Stimulated activated naive CD8-positive, alpha-beta T cell treated with anti-CD3 and anti-CD28 coated beads, Interleukin-15, Interleukin-2, amounts not matched to agents 100 U/mL and 50 U/mL, for 24 hours (primary cell): ENCODE data around the gene SLC26A11.

Experiments
- ATAC-seq: fragments of 150-1000 bp; cut with Tn5 transposase; one replicate; pipeline ENCODE4 v1.10.0; 2021
- DNase-seq: peaks from one replicate; pipeline ENCODE4 v3.0.0; 2021

SLC26A11 gene

DNA sequence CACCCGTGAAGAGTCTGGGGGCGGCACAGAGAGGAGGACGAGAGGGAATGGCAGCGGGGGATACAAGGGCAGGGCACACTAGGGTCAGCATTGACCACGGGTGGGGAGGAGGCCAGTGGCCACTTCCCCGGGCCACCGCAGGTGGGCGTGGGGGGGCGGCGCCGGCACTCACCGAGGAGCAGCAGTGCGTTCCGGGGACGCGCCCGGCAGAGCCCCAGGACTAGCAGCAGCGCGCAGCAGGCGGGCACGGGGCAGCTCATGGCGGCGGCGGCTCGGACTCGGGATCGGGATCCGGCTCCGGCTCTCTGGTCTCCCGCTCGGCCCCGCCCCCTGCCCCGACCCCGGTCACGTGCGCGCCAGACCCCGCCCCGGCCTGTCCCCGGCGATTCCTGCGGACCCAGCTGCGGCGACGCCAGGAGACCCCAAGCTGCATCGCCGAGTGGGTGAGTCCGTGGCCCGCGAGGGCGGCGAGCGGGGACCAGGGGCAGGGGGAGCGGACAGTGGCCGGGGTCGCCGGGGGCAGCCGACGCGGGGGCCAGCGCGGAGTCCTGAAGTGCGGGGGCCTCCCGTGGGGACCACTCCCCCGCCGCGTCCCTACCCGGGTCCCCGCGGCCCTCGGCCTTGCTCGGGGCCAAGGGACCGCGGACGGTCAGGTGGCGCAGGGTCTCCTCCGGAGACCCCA lies at the start of gene SLC26A11, which contains the start of gene SGSH:
SLC26A11 (plus strand) TSS at position 374 of the 682 bp plus-strand sequence. CDS start 1,134 bp downstream, outside the sequence.
SGSH (minus strand) TSS at position 280 of the 682 bp plus-strand sequence; CDS start at position 260, 20 bp downstream.
- peak; percentile 79 for DNase-seq
- ATAC-seq, result peak; percentile 34

DNA sequence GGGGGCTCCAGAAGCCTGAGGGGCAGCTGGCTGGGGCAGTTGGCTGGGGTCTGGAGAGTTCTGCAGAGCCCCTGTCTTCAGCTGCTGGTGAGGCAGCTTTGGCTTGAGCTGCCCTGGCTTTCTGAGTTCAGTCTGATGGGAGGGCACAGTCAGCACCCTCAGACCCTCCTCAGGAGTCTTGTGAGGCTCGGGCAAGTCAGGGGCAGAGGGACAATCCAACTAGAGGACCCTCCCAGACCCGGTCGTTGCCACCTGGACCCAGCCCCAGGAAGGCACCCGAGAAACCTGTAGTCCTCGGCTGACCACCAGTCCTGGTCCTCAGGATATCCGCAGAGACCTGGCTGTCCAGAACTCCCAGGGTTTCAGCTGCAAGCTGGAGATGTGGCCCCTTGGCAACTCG lies 48.5 kb upstream of the SLC26A11 start:
- no peak for DNase-seq
- ATAC-seq, result no peak

DNA sequence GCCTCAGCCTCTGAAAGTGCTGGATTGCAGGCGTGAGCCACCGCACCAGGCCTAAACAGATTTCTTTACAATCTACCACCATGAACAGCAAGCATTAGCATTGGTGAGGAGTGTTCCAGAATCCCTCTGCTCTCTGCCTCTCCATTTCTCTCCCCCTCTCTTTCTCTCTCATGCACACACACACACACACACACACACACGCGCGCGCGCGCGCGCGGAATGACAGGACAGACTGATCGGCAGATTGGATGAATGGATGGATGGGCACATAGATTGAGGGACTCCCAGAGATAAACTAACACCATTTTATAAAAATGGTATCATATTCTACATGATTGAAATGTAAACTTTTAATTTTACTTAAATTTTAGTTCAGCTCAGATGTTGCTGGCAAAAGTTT lies 47.1 kb upstream of the SLC26A11 start:
- DNase-seq (no peak), ATAC-seq (no peak)

DNA sequence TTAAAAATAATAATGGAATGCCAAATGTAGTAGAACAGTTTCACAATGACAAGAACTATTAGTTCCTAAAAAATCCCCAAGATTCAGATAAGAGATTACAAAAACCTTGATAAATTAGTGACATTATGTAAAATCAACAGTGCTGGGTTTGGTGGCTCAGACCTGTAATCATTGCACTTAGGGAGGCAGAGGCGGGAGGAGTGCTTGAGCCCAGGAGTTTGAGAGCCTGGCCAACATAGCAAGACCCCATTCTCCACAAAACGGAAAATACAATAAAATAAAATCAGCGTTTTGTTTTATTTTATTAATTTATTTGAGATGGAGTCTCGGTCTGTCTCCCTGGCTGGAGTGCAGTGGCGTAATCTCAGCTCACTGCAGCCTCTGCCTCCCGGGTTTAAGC lies 46.3 kb upstream of the SLC26A11 start:
- no peak for DNase-seq
- ATAC-seq, result no peak

- DNase-seq (no peak), ATAC-seq (no peak)
Measured at GRCh38 chr17:80176757-80177156, 43.5 kb upstream of the SLC26A11 start.

DNA sequence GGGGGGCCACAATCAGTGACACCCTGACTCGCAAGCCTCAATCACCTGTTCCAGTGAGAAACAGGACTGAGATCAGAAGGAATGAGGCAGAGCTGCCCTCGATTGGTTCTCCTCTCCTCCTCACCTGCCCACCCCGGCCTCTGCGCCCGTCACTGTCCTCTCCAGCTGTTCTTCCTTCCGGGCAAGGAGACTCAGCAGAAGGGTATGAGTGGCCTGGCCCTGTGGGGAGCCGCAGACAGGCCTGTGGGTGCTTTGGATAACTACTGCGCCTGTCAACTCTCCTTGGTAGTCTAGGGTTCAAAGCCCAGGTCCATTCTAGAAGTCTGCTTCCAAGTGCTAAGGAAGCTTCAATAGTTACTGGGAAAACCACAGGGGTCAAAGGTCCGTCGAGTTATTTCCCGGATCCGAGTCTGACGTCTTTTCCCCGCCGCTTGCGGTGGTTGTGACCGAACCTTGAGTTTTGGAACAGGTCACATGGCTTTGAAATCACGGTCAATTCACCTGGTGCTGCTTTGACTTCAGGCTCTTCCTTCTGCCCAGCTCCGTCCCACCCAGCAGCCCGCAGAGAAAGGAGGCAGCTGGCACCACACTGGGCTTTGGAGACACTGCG lies 42.1 kb upstream of the SLC26A11 start:
- ATAC-seq (no peak), DNase-seq (no peak)

DNA sequence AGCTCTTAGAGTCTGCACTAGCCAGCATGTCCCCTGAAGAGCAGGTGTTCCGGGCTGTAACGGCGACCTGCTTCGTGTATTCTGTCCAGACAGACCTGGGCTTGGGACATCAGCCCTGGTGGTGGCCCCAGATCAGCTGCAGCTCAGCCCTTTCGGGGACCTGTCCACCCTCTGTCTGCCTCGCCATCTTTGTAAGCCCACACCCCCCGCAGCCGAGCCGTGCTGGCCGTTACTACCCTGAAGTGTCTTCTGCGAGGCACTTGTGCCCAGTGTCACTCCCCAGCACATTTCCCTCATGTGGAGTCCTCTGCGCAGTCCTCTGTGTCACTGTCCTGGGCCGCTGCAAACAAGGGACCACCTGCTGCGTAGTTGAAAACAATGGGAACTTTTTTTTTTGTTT lies 40.0 kb upstream of the SLC26A11 start:
- ATAC-seq (no peak), DNase-seq (no peak)

DNA sequence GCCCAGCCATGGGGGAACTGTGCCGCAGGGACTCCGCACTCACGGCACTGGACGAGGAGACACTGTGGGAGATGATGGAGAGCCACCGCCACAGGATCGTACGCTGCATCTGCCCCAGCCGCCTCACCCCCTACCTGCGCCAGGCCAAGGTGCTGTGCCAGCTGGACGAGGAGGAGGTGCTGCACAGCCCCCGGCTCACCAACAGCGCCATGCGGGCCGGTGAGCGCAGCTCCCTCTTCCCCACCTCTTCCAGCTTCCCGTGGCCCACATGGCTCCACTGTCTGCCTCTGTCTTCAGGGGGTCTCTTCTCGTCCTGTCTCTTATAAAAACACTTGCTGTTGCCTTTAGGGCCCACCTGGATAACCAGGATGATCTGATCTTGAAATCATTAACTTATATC lies 38.8 kb upstream of the SLC26A11 start:
- ATAC-seq (no peak), DNase-seq (no peak)

DNA sequence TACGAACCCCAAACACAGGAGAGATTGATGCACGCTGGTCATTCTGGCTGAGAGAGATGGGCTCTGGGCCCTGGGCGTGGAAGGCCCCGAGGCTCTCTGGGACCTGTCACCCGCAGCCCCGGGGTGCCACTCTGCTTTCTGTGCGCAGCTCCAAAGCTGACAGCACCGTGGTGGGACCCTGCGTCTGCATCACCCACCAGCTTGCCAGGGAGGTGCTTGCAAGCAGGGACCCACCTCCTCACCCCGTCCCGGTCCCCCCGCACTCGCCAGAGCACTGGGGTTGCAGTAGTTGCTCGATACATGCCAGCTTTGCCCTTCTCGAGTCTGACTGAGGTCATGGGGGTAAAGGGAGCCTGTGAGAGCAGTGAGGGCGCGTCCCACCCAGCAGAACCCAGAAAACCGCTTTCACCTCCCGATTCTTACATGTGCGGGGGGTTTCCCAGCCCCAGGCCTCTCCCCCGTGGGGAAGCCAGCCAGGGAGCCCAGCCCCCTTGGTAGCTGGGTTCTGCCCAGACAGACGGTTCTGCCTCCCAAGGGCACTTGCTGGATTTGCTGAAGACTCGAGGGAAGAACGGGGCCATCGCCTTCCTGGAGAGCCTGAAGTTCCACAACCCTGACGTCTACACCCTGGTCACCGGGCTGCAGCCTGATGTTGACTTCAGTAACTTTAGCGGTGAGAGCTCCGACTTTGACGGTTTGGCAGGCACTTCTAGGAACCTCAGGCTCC lies 37.9 kb upstream of the SLC26A11 start:
- ATAC-seq (no peak), DNase-seq (no peak)

- ATAC-seq, result no peak
- DNase-seq, result no peak
Measured at GRCh38 chr17:80182845-80183223, 37.4 kb upstream of the SLC26A11 start.

DNA sequence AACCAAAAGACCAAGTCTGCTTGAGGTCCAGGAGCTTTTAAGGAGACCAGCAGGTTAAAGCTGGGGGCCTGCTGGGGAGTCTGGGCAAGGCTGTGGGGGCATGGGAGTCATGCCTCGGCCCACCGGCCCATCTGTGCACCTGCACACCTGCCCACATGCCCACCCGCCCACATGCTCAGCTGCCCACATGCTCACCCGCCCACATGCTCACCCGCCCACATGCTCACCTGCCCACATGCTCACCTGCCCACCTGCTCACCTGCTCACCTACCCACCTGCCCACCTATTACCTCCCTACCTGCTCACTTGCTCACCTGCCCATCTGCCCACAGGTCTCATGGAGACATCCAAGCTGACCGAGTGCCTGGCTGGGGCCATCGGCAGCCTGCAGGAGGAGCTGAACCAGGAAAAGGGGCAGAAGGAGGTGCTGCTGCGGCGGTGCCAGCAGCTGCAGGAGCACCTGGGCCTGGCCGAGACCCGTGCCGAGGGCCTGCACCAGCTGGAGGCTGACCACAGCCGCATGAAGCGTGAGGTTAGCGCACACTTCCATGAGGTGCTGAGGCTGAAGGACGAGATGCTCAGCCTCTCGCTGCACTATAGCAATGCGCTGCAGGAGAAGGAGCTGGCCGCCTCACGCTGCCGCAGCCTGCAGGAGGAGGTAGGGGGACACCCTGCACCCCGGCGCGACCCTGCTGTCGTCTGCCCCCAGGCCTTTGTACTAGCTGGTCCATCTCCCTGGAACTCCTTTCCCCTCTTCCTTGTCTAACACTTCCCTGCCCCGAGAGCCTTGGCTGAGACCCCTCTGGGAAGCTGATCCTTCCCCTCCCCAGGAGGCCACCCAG lies 36.4 kb upstream of the SLC26A11 start:
- ATAC-seq (no peak), DNase-seq (no peak)

DNA sequence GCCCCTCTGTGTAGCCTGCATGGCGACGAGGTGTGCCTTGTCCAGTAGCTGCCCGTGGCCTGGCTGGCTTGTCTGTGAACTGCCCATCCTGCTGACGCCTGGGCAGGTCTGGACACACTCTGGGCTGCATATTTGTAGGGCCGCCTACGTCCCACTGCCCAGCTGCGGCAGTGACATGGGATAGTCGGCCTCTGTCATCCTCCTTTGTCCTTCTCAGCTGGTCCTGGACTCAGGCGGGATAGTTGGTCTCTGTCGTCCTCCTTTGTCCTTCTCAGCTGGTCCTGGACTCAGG lies 35.9 kb upstream of the SLC26A11 start:
- no peak for ATAC-seq
- no peak for DNase-seq

- ATAC-seq (no peak), DNase-seq (no peak)
Measured at GRCh38 chr17:80185968-80186367, 34.3 kb upstream of the SLC26A11 start.

DNA sequence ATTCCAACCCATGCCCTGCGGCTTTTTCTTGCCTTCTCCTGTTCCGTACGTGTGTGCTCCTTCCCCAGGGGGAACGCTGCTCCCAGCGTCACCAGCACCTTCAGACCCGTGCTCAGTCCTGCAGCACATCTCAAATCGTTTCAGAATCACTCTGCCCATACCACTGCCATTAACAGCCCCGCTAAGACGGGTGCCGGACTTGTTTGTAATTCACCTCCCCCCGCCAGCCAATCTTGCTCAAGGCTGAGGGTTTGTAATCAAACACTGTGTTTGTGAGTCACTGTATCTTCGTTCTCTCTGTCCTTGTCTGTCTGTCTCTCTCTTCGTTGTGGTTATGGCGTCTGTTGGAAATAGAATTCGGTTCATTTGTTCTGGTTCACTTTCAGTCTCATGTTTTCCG lies 33.1 kb upstream of the SLC26A11 start:
- ATAC-seq, result no peak
- DNase-seq, result no peak

- DNase-seq (no peak), ATAC-seq (no peak)
Measured at GRCh38 chr17:80187515-80187941, 32.7 kb upstream of the SLC26A11 start.

GRCh38 chr17:80189611-80190010 lies 30.6 kb upstream of the SLC26A11 start:
- DNase-seq (no peak), ATAC-seq (no peak)

- DNase-seq (no peak), ATAC-seq (no peak)
Measured at GRCh38 chr17:80190716-80191115, 29.5 kb upstream of the SLC26A11 start.

DNA sequence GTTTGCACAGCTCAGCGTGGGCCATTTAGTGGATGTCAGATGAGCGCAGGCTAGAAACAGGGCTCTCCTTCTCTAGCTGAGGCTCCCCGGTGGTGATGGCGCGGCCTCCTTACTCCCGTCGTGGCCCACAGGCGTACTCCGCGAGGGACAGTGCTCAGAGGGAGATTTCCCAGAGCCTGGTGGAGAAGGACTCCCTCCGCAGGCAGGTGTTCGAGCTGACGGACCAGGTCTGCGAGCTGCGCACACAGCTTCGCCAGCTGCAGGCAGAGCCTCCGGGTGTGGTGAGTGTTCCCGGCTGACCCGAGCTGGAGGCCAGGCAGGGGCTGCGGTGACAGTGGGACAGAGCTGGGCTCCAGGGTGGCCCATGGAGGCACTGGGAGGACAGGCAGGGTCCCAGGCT lies 29.0 kb upstream of the SLC26A11 start:
- no peak for ATAC-seq
- DNase-seq, result no peak

- ATAC-seq (no peak), DNase-seq (no peak)
Measured at GRCh38 chr17:80191865-80192661, 28.2 kb upstream of the SLC26A11 start.

GRCh38 chr17:80195141-80195540 lies 25.1 kb upstream of the SLC26A11 start:
- DNase-seq (no peak), ATAC-seq (no peak)

- DNase-seq (peak; percentile 67), ATAC-seq (no peak)
Measured at GRCh38 chr17:80195671-80196529, 24.3 kb upstream of the SLC26A11 start.
